ENCODE measurements around the gene IYD. TPM values are rescaled to one million over a fixed set of nuclear protein-coding genes. Genes with fewer than 3 reads are reported as not detected.
"Not testable (repeated sequence)": the region's sequence is repeated elsewhere in the genome, so short reads cannot be mapped to it uniquely, and the experiment has no call there.

IYD gene
- total and polyA plus RNA-seq, 4 donors = 0.26 to 1.9 (median 0.77) TPM

- Histone ChIP-seq H3K27me3 (ENCODE audit: control insufficient read depth in 3 of 3, insufficient read depth in 3 of 3, low read length in 2 of 3) (no peaks in the 10 kb centered on the region), H3K9ac (ENCODE audit: insufficient read depth in 1 of 2, low read length in 2 of 2) (no peak overlapping the region), H3K9me3 (ENCODE audit: control insufficient read depth in 4 of 4, insufficient read depth in 3 of 4, low read length in 3 of 4) (peaks cover 0 to 4% (median 0%) of the 10 kb centered on the region in 4 donors), H3K4me1 (ENCODE audit: control insufficient read depth in 5 of 5, insufficient read depth in 5 of 5, low read length in 5 of 5) (no peaks in the 10 kb centered on the region), H3K4me3 (no peak overlapping the region), H3K36me3 (ENCODE audit: control insufficient read depth in 4 of 4, insufficient read depth in 4 of 4, low read length in 4 of 4) (no peaks in the 10 kb centered on the region), H3K27ac (ENCODE audit: low read depth in 1 of 2, low read length in 1 of 2) (no peak overlapping the region)
- WGBS, 2 donors = 80 to 82% methylated on average over 5 of the region's 5 CpGs
- DNase-seq = no peak
- TF ChIP-seq, protein P1, sequence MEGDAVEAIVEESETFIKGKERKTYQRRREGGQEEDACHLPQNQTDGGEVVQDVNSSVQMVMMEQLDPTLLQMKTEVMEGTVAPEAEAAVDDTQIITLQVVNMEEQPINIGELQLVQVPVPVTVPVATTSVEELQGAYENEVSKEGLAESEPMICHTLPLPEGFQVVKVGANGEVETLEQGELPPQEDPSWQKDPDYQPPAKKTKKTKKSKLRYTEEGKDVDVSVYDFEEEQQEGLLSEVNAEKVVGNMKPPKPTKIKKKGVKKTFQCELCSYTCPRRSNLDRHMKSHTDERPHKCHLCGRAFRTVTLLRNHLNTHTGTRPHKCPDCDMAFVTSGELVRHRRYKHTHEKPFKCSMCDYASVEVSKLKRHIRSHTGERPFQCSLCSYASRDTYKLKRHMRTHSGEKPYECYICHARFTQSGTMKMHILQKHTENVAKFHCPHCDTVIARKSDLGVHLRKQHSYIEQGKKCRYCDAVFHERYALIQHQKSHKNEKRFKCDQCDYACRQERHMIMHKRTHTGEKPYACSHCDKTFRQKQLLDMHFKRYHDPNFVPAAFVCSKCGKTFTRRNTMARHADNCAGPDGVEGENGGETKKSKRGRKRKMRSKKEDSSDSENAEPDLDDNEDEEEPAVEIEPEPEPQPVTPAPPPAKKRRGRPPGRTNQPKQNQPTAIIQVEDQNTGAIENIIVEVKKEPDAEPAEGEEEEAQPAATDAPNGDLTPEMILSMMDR (IDR thresholded peaks at IDR 0.05; ENCODE audit: control extremely low read depth, extremely low read depth) = no peak
- no peak for ATAC-seq (ENCODE audit: insufficient read depth, low FRiP score)
Observed at GRCh38 chr6:150443621-150444020, 74.8 kb downstream of the IYD start.

DNA sequence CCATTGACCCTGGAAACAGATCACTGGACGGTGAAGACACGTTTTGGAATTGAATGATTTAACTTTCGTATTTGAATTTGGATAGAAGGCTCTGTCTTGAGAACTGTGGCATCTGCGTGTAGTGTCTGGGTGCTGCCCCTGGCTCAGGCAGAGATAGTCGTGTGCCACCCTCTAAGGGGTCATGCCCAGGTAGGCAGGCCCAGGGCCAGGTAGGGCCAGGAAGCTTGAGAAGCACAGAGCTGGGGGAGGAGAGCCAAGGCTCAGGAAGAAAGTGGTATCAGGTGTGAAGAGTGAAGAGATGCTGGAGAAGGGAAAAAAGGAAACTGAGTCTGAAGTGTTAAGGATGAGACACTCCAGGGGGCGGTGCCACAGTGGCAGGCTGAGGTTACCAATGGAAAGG, 75.5 kb downstream of the IYD start:
- DNase-seq = no peak
- WGBS, 2 donors = 84 to 89% methylated on average over 6 of the region's 6 CpGs
- Histone ChIP-seq H3K4me1 (ENCODE audit: control insufficient read depth in 5 of 5, insufficient read depth in 5 of 5, low read length in 5 of 5) (no peaks in the 10 kb centered on the region), H3K27ac (ENCODE audit: low read depth in 1 of 2, low read length in 1 of 2) (no peak overlapping the region), H3K36me3 (ENCODE audit: control insufficient read depth in 4 of 4, insufficient read depth in 4 of 4, low read length in 4 of 4) (no peaks in the 10 kb centered on the region), H3K9me3 (ENCODE audit: control insufficient read depth in 4 of 4, insufficient read depth in 3 of 4, low read length in 3 of 4) (peaks cover 0 to 4% (median 0%) of the 10 kb centered on the region in 4 donors), H3K4me3 (no peak overlapping the region), H3K9ac (ENCODE audit: insufficient read depth in 1 of 2, low read length in 2 of 2) (no peak overlapping the region), H3K27me3 (ENCODE audit: control insufficient read depth in 3 of 3, insufficient read depth in 3 of 3, low read length in 2 of 3) (no peaks in the 10 kb centered on the region)
- no peak for ATAC-seq (ENCODE audit: insufficient read depth, low FRiP score)
- TF ChIP-seq, protein P1 (IDR thresholded peaks at IDR 0.05; ENCODE audit: control extremely low read depth, extremely low read depth) = no peak

- Histone ChIP-seq H3K27me3 (ENCODE audit: control insufficient read depth in 3 of 3, insufficient read depth in 3 of 3, low read length in 2 of 3) (no peaks in the 10 kb centered on the region), H3K36me3 (ENCODE audit: control insufficient read depth in 4 of 4, insufficient read depth in 4 of 4, low read length in 4 of 4) (no peaks in the 10 kb centered on the region), H3K4me3 (no peak overlapping the region), H3K4me1 (ENCODE audit: control insufficient read depth in 5 of 5, insufficient read depth in 5 of 5, low read length in 5 of 5) (no peaks in the 10 kb centered on the region), H3K9ac (ENCODE audit: insufficient read depth in 1 of 2, low read length in 2 of 2) (no peak overlapping the region), H3K9me3 (ENCODE audit: control insufficient read depth in 4 of 4, insufficient read depth in 3 of 4, low read length in 3 of 4) (no peaks in the 10 kb centered on the region), H3K27ac (ENCODE audit: low read depth in 1 of 2, low read length in 1 of 2) (no peak overlapping the region)
- TF ChIP-seq, protein P1 (IDR thresholded peaks at IDR 0.05; ENCODE audit: control extremely low read depth, extremely low read depth) = no peak
- DNase-seq (no peak), ATAC-seq (ENCODE audit: insufficient read depth, low FRiP score) (no peak)
- WGBS, 2 donors = 96 to 97% methylated on average over 2 of the region's 2 CpGs
Observed at GRCh38 chr6:150445486-150445885, 76.7 kb downstream of the IYD start.

DNA sequence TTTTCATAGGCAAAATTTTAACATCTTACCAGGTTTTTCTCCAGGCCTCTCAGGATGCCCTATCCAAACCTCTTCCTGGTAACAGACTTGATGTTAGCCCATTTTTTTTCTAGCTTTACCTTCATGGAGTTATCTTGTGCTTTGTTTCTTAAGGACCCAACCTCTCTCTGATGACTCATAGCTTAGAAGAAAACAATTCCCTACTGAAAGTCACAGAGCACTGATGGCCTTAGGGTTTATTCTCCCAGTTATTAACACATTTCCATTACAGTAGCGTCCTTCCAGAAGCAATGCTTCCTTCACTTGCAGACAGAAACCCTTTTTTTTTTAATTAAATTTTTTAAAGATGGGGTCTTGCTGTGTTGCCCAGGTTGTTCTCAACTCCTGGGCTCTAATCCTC, 79.4 kb downstream of the IYD start:
- WGBS, 2 donors = 93 to 97% methylated on average over 1 of the region's 1 CpG
- Histone ChIP-seq H3K27me3 (ENCODE audit: control insufficient read depth in 3 of 3, insufficient read depth in 3 of 3, low read length in 2 of 3) (no peaks in the 10 kb centered on the region), H3K4me1 (ENCODE audit: control insufficient read depth in 5 of 5, insufficient read depth in 5 of 5, low read length in 5 of 5) (peaks cover 0 to 13% (median 6%) of the 10 kb centered on the region in 5 donors), H3K36me3 (ENCODE audit: control insufficient read depth in 4 of 4, insufficient read depth in 4 of 4, low read length in 4 of 4) (no peaks in the 10 kb centered on the region), H3K9ac (ENCODE audit: insufficient read depth in 1 of 2, low read length in 2 of 2) (no peak overlapping the region), H3K4me3 (no peak overlapping the region), H3K9me3 (ENCODE audit: control insufficient read depth in 4 of 4, insufficient read depth in 3 of 4, low read length in 3 of 4) (no peaks in the 10 kb centered on the region), H3K27ac (ENCODE audit: low read depth in 1 of 2, low read length in 1 of 2) (no peak overlapping the region)
- ATAC-seq (ENCODE audit: insufficient read depth, low FRiP score) (no peak), DNase-seq (no peak)
- TF ChIP-seq, protein P1 (IDR thresholded peaks at IDR 0.05; ENCODE audit: control extremely low read depth, extremely low read depth) = no peak

- H3K27ac ChIP-seq (ENCODE audit: low read depth in 1 of 2, low read length in 1 of 2); DNase-seq; H3K9me3 ChIP-seq (ENCODE audit: control insufficient read depth in 4 of 4, insufficient read depth in 3 of 4, low read length in 3 of 4); H3K27me3 ChIP-seq (ENCODE audit: control insufficient read depth in 3 of 3, insufficient read depth in 3 of 3, low read length in 2 of 3); H3K36me3 ChIP-seq (ENCODE audit: control insufficient read depth in 4 of 4, insufficient read depth in 4 of 4, low read length in 4 of 4); ATAC-seq (ENCODE audit: insufficient read depth, low FRiP score); H3K9ac ChIP-seq (ENCODE audit: insufficient read depth in 1 of 2, low read length in 2 of 2); H3K4me3 ChIP-seq: not testable (repeated sequence)
- peaks cover 0 to 15% (median 8%) of the 10 kb centered on the region in 5 donors for H3K4me1 ChIP-seq (ENCODE audit: control insufficient read depth in 5 of 5, insufficient read depth in 5 of 5, low read length in 5 of 5)
- 97 to 99% methylated on average over 5 of the region's 5 CpGs for WGBS, 2 donors
Observed at GRCh38 chr6:150449055-150449454, 80.2 kb downstream of the IYD start.

Measured in lung (tissue), 12 donors.